ENCODE results near the gene CLASP1. TPM values are rescaled to one million over a fixed set of nuclear protein-coding genes. Genes with fewer than 3 reads are reported as not detected.

CLASP1 gene
- total and polyA plus RNA-seq, 2 donors (not counting 3 experiments of a cell fraction or from before 2014, with no cell fraction given): 10.0 to 57.9 TPM

DNA sequence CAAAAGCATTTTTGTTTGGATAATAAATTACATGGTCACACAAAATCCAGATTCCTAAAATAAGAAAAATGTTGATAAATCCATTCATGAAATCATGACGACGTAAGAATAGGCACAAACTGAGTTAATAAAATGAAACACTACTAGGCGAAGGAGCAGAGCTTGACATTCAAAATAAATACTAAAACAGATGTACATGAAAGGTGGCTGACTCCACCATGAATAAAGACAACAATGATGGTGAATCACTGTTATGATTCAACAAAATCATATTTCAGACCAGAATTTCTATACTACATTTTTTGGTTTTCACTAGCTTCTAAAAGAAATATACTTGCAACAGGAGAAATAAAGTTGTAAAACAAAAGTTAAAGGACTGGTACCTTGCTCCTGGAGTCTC is 240.6 kb downstream of the CLASP1 start:
- Histone ChIP-seq H3K9ac (replicated peaks; ENCODE audit: extremely low read depth, insufficient read depth, low read length) (no peak overlapping the region), H3K79me2 (ENCODE audit: control insufficient read depth, insufficient read depth, low read length) (no peaks in the 10 kb centered on the region), H3K4me1 (ENCODE audit: control insufficient read depth, extremely low read depth, insufficient read depth, low read length) (peaks cover 6% of the 10 kb centered on the region), H3K9me3 (replicated peaks; ENCODE audit: control insufficient read depth, insufficient read depth, low read length) (no peaks in the 10 kb centered on the region), H3K4me3 (replicated peaks in 1 of 3; ENCODE audit: insufficient read depth in 1 of 3, low read depth in 1 of 3, low read length in 3 of 3) (no peak overlapping the region), H4K20me1 (replicated peaks; ENCODE audit: control insufficient read depth, extremely low read depth, insufficient read depth, low read length) (no peaks in the 10 kb centered on the region), H3K27ac (ENCODE audit: insufficient read depth, low read depth, low read length) (no peak overlapping the region), H3K9me1 (replicated peaks; ENCODE audit: control insufficient read depth, extremely low read depth, insufficient read depth, low read length) (no peaks in the 10 kb centered on the region), H3K36me3 (ENCODE audit: control insufficient read depth in 2 of 2, extremely low read depth in 1 of 2, insufficient read depth in 2 of 2, low read length in 2 of 2) (peaks cover 8 to 13% of the 10 kb centered on the region in 2 experiments), H2AFZ (ENCODE audit: low read depth, low read length) (no peak overlapping the region), H3K4me2 (ENCODE audit: insufficient read depth, low read length) (no peak overlapping the region), H3K27me3 (ENCODE audit: control insufficient read depth in 2 of 2, insufficient read depth in 2 of 2, low read length in 2 of 2) (no peaks in the 10 kb centered on the region)
- dilution Hi-C loops (cut with MboI; ENCODE audit: extremely low pct_ligation_motif_present, low sequenced_read_pairs) (no loop called here), intact Hi-C loops (cut with micrococcal nuclease) (loop anchor here (10.0 kb wide), 1 partner anchor 96 kb away; no protein-coding TSS in a partner anchor)
- no TSS peak for BruUV-seq (replicated peaks)
- DNase-seq (ENCODE audit: low read depth, low spot score) (peak; percentile 29), FAIRE-seq (no peak)
- TF ChIP-seq EZH2 (IDR thresholded peaks at IDR 0.05; ENCODE audit: borderline replicate concordance, low read depth, low read length, severe bottlenecking) (no peak), POLR2AphosphoS5 (IDR thresholded peaks at IDR 0.05; ENCODE audit: insufficient read depth, low read depth, low read length) (no peak), FOS (IDR thresholded peaks at IDR 0.05; ENCODE audit: borderline replicate concordance, insufficient read depth, low read length) (peak; percentile 41)
- TF ChIP-seq, protein P1, sequence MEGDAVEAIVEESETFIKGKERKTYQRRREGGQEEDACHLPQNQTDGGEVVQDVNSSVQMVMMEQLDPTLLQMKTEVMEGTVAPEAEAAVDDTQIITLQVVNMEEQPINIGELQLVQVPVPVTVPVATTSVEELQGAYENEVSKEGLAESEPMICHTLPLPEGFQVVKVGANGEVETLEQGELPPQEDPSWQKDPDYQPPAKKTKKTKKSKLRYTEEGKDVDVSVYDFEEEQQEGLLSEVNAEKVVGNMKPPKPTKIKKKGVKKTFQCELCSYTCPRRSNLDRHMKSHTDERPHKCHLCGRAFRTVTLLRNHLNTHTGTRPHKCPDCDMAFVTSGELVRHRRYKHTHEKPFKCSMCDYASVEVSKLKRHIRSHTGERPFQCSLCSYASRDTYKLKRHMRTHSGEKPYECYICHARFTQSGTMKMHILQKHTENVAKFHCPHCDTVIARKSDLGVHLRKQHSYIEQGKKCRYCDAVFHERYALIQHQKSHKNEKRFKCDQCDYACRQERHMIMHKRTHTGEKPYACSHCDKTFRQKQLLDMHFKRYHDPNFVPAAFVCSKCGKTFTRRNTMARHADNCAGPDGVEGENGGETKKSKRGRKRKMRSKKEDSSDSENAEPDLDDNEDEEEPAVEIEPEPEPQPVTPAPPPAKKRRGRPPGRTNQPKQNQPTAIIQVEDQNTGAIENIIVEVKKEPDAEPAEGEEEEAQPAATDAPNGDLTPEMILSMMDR (IDR thresholded peaks at IDR 0.05; ENCODE audit: extremely low read depth in 1 of 2, insufficient read depth in 1 of 2, low read depth in 1 of 2, low read length in 2 of 2): no peak
- POLR2A ChIA-PET: no interaction called here
- CTCF ChIA-PET: interaction anchor here (1.1 kb wide), 1 partner anchor 188 kb away, joined by 3 read pairs; no protein-coding TSS in a partner anchor

DNA sequence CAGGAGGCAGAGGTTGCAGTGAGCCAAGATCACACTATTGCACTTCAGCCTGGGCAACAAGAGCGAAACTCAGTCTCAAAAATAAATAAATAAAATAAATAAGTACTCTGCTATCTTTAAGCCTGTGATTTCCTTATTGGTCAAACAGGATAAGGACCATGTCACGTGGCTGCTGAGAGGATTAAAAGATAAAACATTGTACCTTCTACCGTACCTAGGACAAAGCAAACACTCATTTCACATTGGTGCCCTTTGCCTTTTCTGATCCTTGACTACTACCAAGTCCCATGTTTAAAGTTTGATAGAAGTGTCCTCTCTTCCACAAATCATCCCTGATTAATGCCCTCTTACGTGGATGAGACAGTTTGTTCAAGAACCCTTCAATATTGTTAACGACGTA is 244.0 kb downstream of the CLASP1 start:
- Histone ChIP-seq H4K20me1 (replicated peaks; ENCODE audit: control insufficient read depth, extremely low read depth, insufficient read depth, low read length) (no peaks in the 10 kb centered on the region), H3K36me3 (ENCODE audit: control insufficient read depth in 2 of 2, extremely low read depth in 1 of 2, insufficient read depth in 2 of 2, low read length in 2 of 2) (peaks cover 10 to 19% of the 10 kb centered on the region in 2 experiments), H3K4me2 (ENCODE audit: insufficient read depth, low read length) (no peak overlapping the region), H3K27ac (ENCODE audit: insufficient read depth, low read depth, low read length) (no peak overlapping the region), H3K9ac (replicated peaks; ENCODE audit: extremely low read depth, insufficient read depth, low read length) (no peak overlapping the region), H3K4me3 (replicated peaks in 1 of 3; ENCODE audit: insufficient read depth in 1 of 3, low read depth in 1 of 3, low read length in 3 of 3) (no peak overlapping the region), H3K9me1 (replicated peaks; ENCODE audit: control insufficient read depth, extremely low read depth, insufficient read depth, low read length) (no peaks in the 10 kb centered on the region), H3K27me3 (ENCODE audit: control insufficient read depth in 2 of 2, insufficient read depth in 2 of 2, low read length in 2 of 2) (no peaks in the 10 kb centered on the region), H2AFZ (ENCODE audit: low read depth, low read length) (no peak overlapping the region), H3K4me1 (ENCODE audit: control insufficient read depth, extremely low read depth, insufficient read depth, low read length) (peaks cover 6% of the 10 kb centered on the region), H3K9me3 (replicated peaks; ENCODE audit: control insufficient read depth, insufficient read depth, low read length) (no peaks in the 10 kb centered on the region), H3K79me2 (ENCODE audit: control insufficient read depth, insufficient read depth, low read length) (no peaks in the 10 kb centered on the region)
- ChIA-PET CTCF (no interaction called here), POLR2A (no interaction called here)
- no peak for TF ChIP-seq POLR2A (IDR thresholded peaks at IDR 0.05; ENCODE audit: low read depth, low read length)
- no peak for TF ChIP-seq POLR2AphosphoS5 (IDR thresholded peaks at IDR 0.05; ENCODE audit: insufficient read depth, low read depth, low read length)
- no peak for TF ChIP-seq JUN (IDR thresholded peaks at IDR 0.05; ENCODE audit: borderline replicate concordance, insufficient read depth, insufficient read length, low read depth)
- TF ChIP-seq GATA2 (IDR thresholded peaks at IDR 0.05; ENCODE audit: insufficient read depth, insufficient read length, low read depth, low read length): no peak
- no peak for TF ChIP-seq FOS (IDR thresholded peaks at IDR 0.05; ENCODE audit: borderline replicate concordance, insufficient read depth, low read length)
- TF ChIP-seq MYC (IDR thresholded peaks at IDR 0.05; ENCODE audit: low read depth, low read length): no peak
- TF ChIP-seq, protein P1 (IDR thresholded peaks at IDR 0.05; ENCODE audit: extremely low read depth in 1 of 2, insufficient read depth in 1 of 2, low read depth in 1 of 2, low read length in 2 of 2): no peak
- TF ChIP-seq, protein P2, sequence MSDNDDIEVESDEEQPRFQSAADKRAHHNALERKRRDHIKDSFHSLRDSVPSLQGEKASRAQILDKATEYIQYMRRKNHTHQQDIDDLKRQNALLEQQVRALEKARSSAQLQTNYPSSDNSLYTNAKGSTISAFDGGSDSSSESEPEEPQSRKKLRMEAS (IDR thresholded peaks at IDR 0.05; ENCODE audit: insufficient read depth, insufficient read length): no peak
- no peak for TF ChIP-seq EZH2 (IDR thresholded peaks at IDR 0.05; ENCODE audit: borderline replicate concordance, low read depth, low read length, severe bottlenecking)
- FAIRE-seq (no peak), DNase-seq (ENCODE audit: low read depth, low spot score) (no peak)
- dilution Hi-C loops (cut with MboI; ENCODE audit: extremely low pct_ligation_motif_present, low sequenced_read_pairs) (no loop called here), intact Hi-C loops (cut with micrococcal nuclease) (loop anchor here (10.0 kb wide), 1 partner anchor 100 kb away; no protein-coding TSS in a partner anchor)
- BruUV-seq (replicated peaks): no TSS peak

All from endothelial cell of umbilical vein (primary cell).